Liver (tissue), 9 donors: ENCODE measurements around the gene TSR1. TPM values are rescaled to one million over a fixed set of nuclear protein-coding genes. Genes with fewer than 3 reads are reported as not detected.

Experiments
- DNase-seq: peaks from one replicate; pipeline ENCODE4 v3.0.0-alpha.2; 2017; ENCODE audit warnings: low spot score
- H3K27ac ChIP-seq, 2 donors: one replicate each; pipeline ENCODE4 v1.7.0; 2013; ENCODE audit warnings: inconsistent platforms in 2 of 2, low read length in 2 of 2, control low read depth in 1 of 2, low read depth in 1 of 2, mild to moderate bottlenecking in 1 of 2
- H3K27me3 ChIP-seq, 4 donors: one replicate each; pipeline versions ENCODE4 v1.6.1 to v1.7.0; 2013; ENCODE audit warnings: low read length in 3 of 4, inconsistent platforms in 1 of 4, mild to moderate bottlenecking in 1 of 4, moderate library complexity in 1 of 4; ENCODE audit not compliant: control insufficient read depth in 4 of 4, insufficient read depth in 4 of 4
- H3K36me3 ChIP-seq, 4 donors: one replicate each; pipeline versions ENCODE4 v1.6.1 to v1.7.0; 2013; ENCODE audit warnings: low read length in 3 of 4, mild to moderate bottlenecking in 3 of 4, low read depth in 1 of 4, moderate library complexity in 1 of 4; ENCODE audit not compliant: control insufficient read depth in 4 of 4, insufficient read depth in 3 of 4
- H3K4me1 ChIP-seq, 4 donors: one replicate each; pipeline versions ENCODE4 v1.6.1 to v1.7.0; 2013; ENCODE audit warnings: low read length in 3 of 4, mild to moderate bottlenecking in 3 of 4, moderate library complexity in 1 of 4; ENCODE audit not compliant: control insufficient read depth in 4 of 4, insufficient read depth in 4 of 4
- H3K4me3 ChIP-seq, 3 donors: one replicate each; pipeline versions ENCODE4 v1.6.1 to v1.7.0; 2013; ENCODE audit warnings: low read length in 3 of 3, control low read depth in 1 of 3, low read depth in 1 of 3, mild to moderate bottlenecking in 1 of 3
- H3K9ac ChIP-seq, 2 donors: one replicate each; pipeline ENCODE4 v1.7.0; 2013; ENCODE audit warnings: low read length in 2 of 2, mild to moderate bottlenecking in 2 of 2, moderate library complexity in 2 of 2, control low read depth in 1 of 2, low read depth in 1 of 2
- H3K9me3 ChIP-seq, 4 donors: one replicate each; pipeline versions ENCODE4 v1.6.1 to v1.7.0; 2013; ENCODE audit warnings: low read length in 3 of 4; ENCODE audit not compliant: control insufficient read depth in 4 of 4
- EGR1 ChIP-seq, 2 donors: IDR thresholded peaks; 2 replicates each; pipeline ENCODE4 v1.6.1; 2016 to 2018; ENCODE audit warnings: antibody characterized with exemption in 2 of 2, low read depth in 2 of 2
- FOXA1 ChIP-seq: IDR thresholded peaks from 2 replicates; pipeline ENCODE4 v1.6.1; 2016; ENCODE audit warnings: antibody characterized with exemption
- FOXA2 ChIP-seq: IDR thresholded peaks from 2 replicates; pipeline ENCODE4 v1.6.1; 2016; ENCODE audit warnings: antibody characterized with exemption
- GABPA ChIP-seq, 2 donors: IDR thresholded peaks in 1 of 2; conservative IDR thresholded peaks in 1 of 2; 2 replicates each; pipeline ENCODE4 v1.6.1; 2016; ENCODE audit warnings: antibody characterized with exemption in 2 of 2, mild to moderate bottlenecking in 1 of 2, moderate library complexity in 1 of 2
- HNF4A ChIP-seq, 2 donors: conservative IDR thresholded peaks; 2 replicates each; pipeline ENCODE4 v1.6.1; 2016; ENCODE audit warnings: antibody characterized with exemption in 2 of 2, mild to moderate bottlenecking in 2 of 2
- HNF4G ChIP-seq: IDR thresholded peaks from 2 replicates; pipeline ENCODE4 v1.6.1; 2016; ENCODE audit warnings: antibody characterized with exemption
- JUND ChIP-seq, 2 donors: IDR thresholded peaks; 2 replicates each; pipeline ENCODE4 v1.6.1; 2016; ENCODE audit warnings: antibody characterized with exemption in 2 of 2
- NR2F2 ChIP-seq: IDR thresholded peaks from 2 replicates; pipeline ENCODE4 v1.6.1; 2016; ENCODE audit warnings: antibody characterized with exemption
- RAD21 ChIP-seq, 2 donors: IDR thresholded peaks; 2 replicates each; pipeline ENCODE4 v1.6.1; 2016; ENCODE audit warnings: antibody characterized with exemption in 2 of 2, mild to moderate bottlenecking in 2 of 2
- RXRA ChIP-seq, 2 donors: IDR thresholded peaks; 2 replicates each; pipeline ENCODE4 v1.6.1; 2017 to 2018; ENCODE audit warnings: antibody characterized with exemption in 2 of 2, mild to moderate bottlenecking in 1 of 2
- SP1 ChIP-seq: IDR thresholded peaks from 2 replicates; pipeline ENCODE4 v1.6.1; 2018; ENCODE audit warnings: antibody characterized with exemption, mild to moderate bottlenecking
- TAF1 ChIP-seq: conservative IDR thresholded peaks from 2 replicates; pipeline ENCODE4 v1.6.1; 2016; ENCODE audit warnings: antibody characterized with exemption, mild to moderate bottlenecking
- YY1 ChIP-seq: IDR thresholded peaks from 2 replicates; pipeline ENCODE4 v1.6.1; 2016; ENCODE audit warnings: antibody characterized with exemption, mild to moderate bottlenecking
- WGBS: extraction: QIAGEN DNeasy Blood & Tissue Kit; methylation state at CpG from one replicate; pipeline ENCODE4 v1.1.7; 2013; 5-methylcytosine and 5-hydroxymethylcytosine counted together
- polyA plus RNA-seq, 2 donors: library from polyadenylated mRNA; stranded (reverse) in 1 of 2; unstranded in 1 of 2; fragments of 200-250 nt in 1 of 2; fragments of >200 nt in 1 of 2; fragmentation: Nextera tagmentation in 1 of 2; extraction: Ambion mirVana in 1 of 2; gene quantifications; one replicate each; pipeline versions ENCODE4 v1.2.1 to v1.2.3, GENCODE V29; 2013 to 2015
- total RNA-seq, 2 donors: library from RNA; depleted of rRNA; stranded (reverse); fragments of >200 nt; gene quantifications; one replicate each; pipeline ENCODE4 v1.2.3, GENCODE V29; 2014
- TF ChIP-seq, protein P1 (sequence below): IDR thresholded peaks from 2 replicates; pipeline ENCODE4 v1.6.1; 2016; ENCODE audit warnings: antibody characterized with exemption, mild to moderate bottlenecking
- TF ChIP-seq, protein P2 (sequence below): IDR thresholded peaks from 2 replicates; pipeline ENCODE4 v1.6.1; 2016; ENCODE audit warnings: antibody characterized with exemption
- TF ChIP-seq, protein P3 (sequence below): IDR thresholded peaks from 2 replicates; pipeline ENCODE4 v1.6.1; 2016; ENCODE audit warnings: antibody characterized with exemption
- TF ChIP-seq, protein P4 (sequence below): fragments of 150-350 bp; IDR thresholded peaks from 2 replicates; pipeline ENCODE4 v1.5.1; 2017; ENCODE audit warnings: improper control_type of control experiment, low read depth, low read length; ENCODE audit not compliant: missing input control
- TF ChIP-seq, protein P5 (sequence below): IDR thresholded peaks from 2 replicates; pipeline ENCODE4 v1.6.1; 2016; ENCODE audit warnings: antibody characterized with exemption
- donor health status: healthy.
- donor health status: healthy.
- donor health status: healthy.
- donor health status: healthy.
- donor health status: healthy.

Gene TSR1
- total RNA-seq (10 to 100 TPM; 18.1 to 27.0 TPM), polyA plus RNA-seq (1 to 10 TPM; 6.5 to 9.6 TPM)

DNA sequence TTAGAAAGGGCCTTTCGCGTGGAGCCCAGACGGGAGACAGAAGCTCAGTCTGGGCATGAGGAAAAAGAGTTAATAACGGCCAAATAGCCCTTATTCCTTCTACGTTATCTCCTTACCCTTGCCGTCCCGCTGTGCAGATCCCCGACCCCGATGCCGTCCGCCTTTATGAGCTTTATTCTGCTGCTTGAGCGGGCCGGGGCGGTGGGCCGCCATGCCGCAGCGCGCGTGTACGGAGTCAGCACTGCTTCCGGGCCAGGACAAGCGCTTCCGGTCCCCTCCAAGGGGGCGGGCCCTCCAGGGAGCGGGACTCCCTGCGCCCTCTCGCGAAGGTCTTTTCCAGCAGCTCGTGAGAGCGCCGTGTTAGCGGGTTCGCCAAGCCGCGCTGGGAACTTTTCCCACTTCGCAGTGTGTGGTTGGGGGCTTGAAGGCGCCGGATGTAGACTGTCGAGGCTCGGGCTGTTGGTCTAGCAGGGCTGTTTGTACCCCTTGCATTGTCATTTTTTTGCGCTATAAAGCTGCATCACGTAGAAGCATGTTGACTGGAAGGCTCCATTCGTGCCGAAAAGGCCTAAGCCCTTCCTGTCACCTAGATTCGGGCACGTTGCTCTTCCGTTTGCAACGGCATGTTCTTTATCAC is at the start of gene TSR1:
Gene TSR1 (minus strand): TSS at position 243 of the 637 bp plus-strand sequence. CDS start 30 bp downstream, at position 213.
- H3K9me3 ChIP-seq, result no peaks in the 10 kb centered on the region

More for the DNA sequence above, at the start of gene TSR1:
- Histone ChIP-seq H3K9ac (peak within 1 kb of the TSS; percentile 80 to 90), H3K27me3 (no peaks in the 10 kb centered on the region), H3K4me3 (peak within 1 kb of the TSS; percentile 73 to 100 (median 97)), H3K4me1 (peaks cover 0 to 28% (median 21%) of the 10 kb centered on the region in 4 donors), H3K27ac (peak within 1 kb of the TSS; percentile 79 to 94), H3K36me3 (peaks cover 2 to 33% (median 30%) of the 10 kb centered on the region in 4 donors)
- DNase-seq, result peak; percentile 87
- TF ChIP-seq HNF4G (no peak), RXRA (IDR thresholded peaks at IDR 0.05) (peak in 1 of 2 donors; percentile 29), FOXA1 (no peak), HNF4A (conservative IDR thresholded peaks at IDR 0.05) (no peak), TAF1 (peak; percentile 51), YY1 (peak; percentile 96), JUND (IDR thresholded peaks at IDR 0.05) (no peak), NR2F2 (no peak), FOXA2 (no peak), SP1 (peak; percentile 62), RAD21 (IDR thresholded peaks at IDR 0.05) (peak; percentile 38 to 54), EGR1 (IDR thresholded peaks at IDR 0.05; ENCODE audit: low read depth in 2 of 2) (no peak), GABPA (IDR thresholded peaks at IDR 0.05 in 1 of 2, conservative IDR thresholded peaks at IDR 0.05 in 1 of 2) (peak; percentile 92 to 97)
- TF ChIP-seq, protein P1, sequence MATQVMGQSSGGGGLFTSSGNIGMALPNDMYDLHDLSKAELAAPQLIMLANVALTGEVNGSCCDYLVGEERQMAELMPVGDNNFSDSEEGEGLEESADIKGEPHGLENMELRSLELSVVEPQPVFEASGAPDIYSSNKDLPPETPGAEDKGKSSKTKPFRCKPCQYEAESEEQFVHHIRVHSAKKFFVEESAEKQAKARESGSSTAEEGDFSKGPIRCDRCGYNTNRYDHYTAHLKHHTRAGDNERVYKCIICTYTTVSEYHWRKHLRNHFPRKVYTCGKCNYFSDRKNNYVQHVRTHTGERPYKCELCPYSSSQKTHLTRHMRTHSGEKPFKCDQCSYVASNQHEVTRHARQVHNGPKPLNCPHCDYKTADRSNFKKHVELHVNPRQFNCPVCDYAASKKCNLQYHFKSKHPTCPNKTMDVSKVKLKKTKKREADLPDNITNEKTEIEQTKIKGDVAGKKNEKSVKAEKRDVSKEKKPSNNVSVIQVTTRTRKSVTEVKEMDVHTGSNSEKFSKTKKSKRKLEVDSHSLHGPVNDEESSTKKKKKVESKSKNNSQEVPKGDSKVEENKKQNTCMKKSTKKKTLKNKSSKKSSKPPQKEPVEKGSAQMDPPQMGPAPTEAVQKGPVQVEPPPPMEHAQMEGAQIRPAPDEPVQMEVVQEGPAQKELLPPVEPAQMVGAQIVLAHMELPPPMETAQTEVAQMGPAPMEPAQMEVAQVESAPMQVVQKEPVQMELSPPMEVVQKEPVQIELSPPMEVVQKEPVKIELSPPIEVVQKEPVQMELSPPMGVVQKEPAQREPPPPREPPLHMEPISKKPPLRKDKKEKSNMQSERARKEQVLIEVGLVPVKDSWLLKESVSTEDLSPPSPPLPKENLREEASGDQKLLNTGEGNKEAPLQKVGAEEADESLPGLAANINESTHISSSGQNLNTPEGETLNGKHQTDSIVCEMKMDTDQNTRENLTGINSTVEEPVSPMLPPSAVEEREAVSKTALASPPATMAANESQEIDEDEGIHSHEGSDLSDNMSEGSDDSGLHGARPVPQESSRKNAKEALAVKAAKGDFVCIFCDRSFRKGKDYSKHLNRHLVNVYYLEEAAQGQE, result peak; percentile 42
- TF ChIP-seq, protein P2, sequence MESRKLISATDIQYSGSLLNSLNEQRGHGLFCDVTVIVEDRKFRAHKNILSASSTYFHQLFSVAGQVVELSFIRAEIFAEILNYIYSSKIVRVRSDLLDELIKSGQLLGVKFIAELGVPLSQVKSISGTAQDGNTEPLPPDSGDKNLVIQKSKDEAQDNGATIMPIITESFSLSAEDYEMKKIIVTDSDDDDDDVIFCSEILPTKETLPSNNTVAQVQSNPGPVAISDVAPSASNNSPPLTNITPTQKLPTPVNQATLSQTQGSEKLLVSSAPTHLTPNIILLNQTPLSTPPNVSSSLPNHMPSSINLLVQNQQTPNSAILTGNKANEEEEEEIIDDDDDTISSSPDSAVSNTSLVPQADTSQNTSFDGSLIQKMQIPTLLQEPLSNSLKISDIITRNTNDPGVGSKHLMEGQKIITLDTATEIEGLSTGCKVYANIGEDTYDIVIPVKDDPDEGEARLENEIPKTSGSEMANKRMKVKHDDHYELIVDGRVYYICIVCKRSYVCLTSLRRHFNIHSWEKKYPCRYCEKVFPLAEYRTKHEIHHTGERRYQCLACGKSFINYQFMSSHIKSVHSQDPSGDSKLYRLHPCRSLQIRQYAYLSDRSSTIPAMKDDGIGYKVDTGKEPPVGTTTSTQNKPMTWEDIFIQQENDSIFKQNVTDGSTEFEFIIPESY, result peak; percentile 95
- TF ChIP-seq, protein P3, sequence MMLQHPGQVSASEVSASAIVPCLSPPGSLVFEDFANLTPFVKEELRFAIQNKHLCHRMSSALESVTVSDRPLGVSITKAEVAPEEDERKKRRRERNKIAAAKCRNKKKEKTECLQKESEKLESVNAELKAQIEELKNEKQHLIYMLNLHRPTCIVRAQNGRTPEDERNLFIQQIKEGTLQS, result no peak
- TF ChIP-seq, protein P4, sequence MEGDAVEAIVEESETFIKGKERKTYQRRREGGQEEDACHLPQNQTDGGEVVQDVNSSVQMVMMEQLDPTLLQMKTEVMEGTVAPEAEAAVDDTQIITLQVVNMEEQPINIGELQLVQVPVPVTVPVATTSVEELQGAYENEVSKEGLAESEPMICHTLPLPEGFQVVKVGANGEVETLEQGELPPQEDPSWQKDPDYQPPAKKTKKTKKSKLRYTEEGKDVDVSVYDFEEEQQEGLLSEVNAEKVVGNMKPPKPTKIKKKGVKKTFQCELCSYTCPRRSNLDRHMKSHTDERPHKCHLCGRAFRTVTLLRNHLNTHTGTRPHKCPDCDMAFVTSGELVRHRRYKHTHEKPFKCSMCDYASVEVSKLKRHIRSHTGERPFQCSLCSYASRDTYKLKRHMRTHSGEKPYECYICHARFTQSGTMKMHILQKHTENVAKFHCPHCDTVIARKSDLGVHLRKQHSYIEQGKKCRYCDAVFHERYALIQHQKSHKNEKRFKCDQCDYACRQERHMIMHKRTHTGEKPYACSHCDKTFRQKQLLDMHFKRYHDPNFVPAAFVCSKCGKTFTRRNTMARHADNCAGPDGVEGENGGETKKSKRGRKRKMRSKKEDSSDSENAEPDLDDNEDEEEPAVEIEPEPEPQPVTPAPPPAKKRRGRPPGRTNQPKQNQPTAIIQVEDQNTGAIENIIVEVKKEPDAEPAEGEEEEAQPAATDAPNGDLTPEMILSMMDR, result peak; percentile 1
- TF ChIP-seq, protein P5, sequence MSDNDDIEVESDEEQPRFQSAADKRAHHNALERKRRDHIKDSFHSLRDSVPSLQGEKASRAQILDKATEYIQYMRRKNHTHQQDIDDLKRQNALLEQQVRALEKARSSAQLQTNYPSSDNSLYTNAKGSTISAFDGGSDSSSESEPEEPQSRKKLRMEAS, result peak; percentile 69
- under 1% methylated on average over 48 of the region's 48 CpGs for WGBS
